ENCODE results near the gene ANTKMT.

The ANTKMT gene

DNA sequence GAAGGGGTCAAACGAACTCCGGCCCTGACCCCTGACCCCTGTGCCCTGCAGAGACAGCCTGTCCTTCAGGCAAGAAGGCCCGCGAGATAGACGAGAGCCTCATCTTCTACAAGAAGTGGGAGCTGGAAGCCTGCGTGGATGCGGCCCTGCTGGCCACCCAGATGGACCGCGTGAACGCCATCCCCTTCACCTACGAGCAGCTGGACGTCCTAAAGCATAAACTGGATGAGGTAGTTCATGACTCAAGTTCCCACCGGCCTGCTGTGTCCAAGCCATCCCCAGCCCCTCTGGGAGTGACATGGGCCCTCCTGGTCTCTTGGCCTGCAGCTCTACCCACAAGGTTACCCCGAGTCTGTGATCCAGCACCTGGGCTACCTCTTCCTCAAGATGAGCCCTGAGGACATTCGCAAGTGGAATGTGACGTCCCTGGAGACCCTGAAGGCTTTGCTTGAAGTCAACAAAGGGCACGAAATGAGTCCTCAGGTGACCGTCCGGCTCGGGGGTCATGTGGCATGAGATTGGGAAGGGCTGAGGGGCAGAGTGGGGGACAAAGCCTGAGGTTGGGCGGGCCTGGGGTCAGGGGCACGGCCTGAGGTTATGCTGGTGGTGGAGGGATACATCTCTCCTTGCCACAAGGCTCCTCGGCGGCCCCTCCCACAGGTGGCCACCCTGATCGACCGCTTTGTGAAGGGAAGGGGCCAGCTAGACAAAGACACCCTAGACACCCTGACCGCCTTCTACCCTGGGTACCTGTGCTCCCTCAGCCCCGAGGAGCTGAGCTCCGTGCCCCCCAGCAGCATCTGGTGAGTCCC lies 45.3 kb downstream of the ANTKMT start:
- DNase-seq, result no peak

DNA sequence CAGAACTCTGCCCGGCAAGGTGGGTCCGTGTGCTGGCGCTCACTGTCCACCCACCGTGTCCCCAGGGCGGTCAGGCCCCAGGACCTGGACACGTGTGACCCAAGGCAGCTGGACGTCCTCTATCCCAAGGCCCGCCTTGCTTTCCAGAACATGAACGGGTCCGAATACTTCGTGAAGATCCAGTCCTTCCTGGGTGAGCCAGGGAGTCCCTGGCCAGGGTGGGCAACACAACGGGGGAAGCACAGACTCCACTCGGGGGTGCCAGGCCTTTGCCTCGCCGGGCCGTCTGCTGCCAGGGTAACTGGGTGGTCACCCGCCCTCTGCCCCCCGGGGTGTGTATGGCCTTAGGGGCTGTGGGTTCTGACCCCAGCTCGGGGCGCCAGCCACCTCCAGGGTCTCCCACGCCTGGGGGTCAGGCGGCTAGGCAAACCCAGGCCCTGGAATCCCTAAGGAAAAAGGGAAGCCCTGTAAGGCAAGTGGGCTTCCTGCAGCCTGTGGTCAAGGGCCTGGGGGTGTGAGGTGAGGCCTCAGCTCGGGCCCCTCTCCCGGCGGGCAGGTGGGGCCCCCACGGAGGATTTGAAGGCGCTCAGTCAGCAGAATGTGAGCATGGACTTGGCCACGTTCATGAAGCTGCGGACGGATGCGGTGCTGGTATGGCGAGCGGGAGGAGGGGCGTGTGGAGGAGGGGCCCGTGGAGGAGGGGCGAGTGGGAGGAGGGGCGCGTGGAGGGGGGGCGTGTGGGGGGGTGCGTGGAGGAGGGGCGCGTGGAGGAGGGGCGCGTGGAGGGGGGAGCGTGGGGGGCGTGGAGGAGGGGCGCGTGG lies 46.1 kb downstream of the ANTKMT start:
- no peak for DNase-seq

- DNase-seq, result no peak
These were observed 46.8 kb downstream of the ANTKMT start for GRCh38 chr16:767743-768235.

DNA sequence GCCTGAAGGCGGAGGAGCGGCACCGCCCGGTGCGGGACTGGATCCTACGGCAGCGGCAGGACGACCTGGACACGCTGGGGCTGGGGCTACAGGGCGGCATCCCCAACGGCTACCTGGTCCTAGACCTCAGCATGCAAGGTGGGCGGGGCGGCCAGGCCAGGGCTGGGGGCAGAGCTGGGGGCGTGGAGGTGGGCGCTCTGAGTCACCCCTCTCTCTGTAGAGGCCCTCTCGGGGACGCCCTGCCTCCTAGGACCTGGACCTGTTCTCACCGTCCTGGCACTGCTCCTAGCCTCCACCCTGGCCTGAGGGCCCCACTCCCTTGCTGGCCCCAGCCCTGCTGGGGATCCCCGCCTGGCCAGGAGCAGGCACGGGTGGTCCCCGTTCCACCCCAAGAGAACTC lies 47.5 kb downstream of the ANTKMT start:
- DNase-seq, result no peak

- DNase-seq, result no peak
These were observed 48.3 kb downstream of the ANTKMT start for GRCh38 chr16:769184-769784.

DNA sequence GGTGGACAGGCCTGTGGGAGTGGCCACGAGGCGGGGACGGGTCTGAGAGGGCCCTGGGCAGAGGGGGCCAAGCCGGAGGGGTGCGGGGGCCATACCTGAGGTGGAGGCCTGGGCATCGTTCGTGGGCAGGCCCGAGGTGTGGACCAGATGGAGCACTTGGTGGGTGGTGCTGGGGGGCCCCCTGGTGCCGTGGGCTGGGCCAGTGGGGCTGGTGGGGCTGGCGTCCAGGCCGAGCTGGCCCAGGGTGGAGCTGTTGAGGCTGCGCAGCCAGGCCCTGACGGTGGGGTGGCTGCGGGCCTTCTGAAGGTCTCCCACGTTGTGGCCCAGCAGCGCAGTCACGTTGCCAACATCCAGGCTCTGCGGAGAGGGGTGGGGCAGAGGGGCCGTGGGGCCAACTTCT lies 49.0 kb downstream of the ANTKMT start:
- DNase-seq, result no peak

- DNase-seq, result no peak
These were observed 49.5 kb downstream of the ANTKMT start for GRCh38 chr16:770411-770810.

Measured in suppressor macrophage treated with lipopolysaccharide for 4 hours (primary cell).